Measurements from ENCODE around the gene PRKCE.

Gene PRKCE

GRCh38 chr2:46086578-46087070 lies 435.1 kb downstream of the PRKCE start:
- TF ChIP-seq CTCF (conservative IDR thresholded peaks at IDR 0.05; ENCODE audit: low read depth): no peak
- H3K27ac ChIP-seq: no peak overlapping the region
- ChIA-PET POLR2A (ENCODE audit: low non-redundant PET) (interaction anchor here (0.5 kb wide), 1 partner anchor 1091 kb away, joined by 6 read pairs; no protein-coding TSS in a partner anchor), CTCF (interaction anchor here (0.6 kb wide), 1 partner anchor 29 kb away, joined by 3 read pairs; no protein-coding TSS in a partner anchor)
- no peak for DNase-seq (ENCODE audit: low spot score)

- TF ChIP-seq CTCF (conservative IDR thresholded peaks at IDR 0.05; ENCODE audit: low read depth): no peak
- no peak for DNase-seq (ENCODE audit: low spot score)
- ChIA-PET POLR2A (ENCODE audit: low non-redundant PET) (no interaction called here), CTCF (no interaction called here)
- no peak overlapping the region for H3K27ac ChIP-seq
Measured at GRCh38 chr2:46087492-46087891, 436.0 kb downstream of the PRKCE start.

- TF ChIP-seq CTCF (conservative IDR thresholded peaks at IDR 0.05; ENCODE audit: low read depth): no peak
- ChIA-PET CTCF (no interaction called here), POLR2A (ENCODE audit: low non-redundant PET) (no interaction called here)
- no peak overlapping the region for H3K27ac ChIP-seq
- no peak for DNase-seq (ENCODE audit: low spot score)
Measured at GRCh38 chr2:46091004-46091403, 439.5 kb downstream of the PRKCE start.

DNA sequence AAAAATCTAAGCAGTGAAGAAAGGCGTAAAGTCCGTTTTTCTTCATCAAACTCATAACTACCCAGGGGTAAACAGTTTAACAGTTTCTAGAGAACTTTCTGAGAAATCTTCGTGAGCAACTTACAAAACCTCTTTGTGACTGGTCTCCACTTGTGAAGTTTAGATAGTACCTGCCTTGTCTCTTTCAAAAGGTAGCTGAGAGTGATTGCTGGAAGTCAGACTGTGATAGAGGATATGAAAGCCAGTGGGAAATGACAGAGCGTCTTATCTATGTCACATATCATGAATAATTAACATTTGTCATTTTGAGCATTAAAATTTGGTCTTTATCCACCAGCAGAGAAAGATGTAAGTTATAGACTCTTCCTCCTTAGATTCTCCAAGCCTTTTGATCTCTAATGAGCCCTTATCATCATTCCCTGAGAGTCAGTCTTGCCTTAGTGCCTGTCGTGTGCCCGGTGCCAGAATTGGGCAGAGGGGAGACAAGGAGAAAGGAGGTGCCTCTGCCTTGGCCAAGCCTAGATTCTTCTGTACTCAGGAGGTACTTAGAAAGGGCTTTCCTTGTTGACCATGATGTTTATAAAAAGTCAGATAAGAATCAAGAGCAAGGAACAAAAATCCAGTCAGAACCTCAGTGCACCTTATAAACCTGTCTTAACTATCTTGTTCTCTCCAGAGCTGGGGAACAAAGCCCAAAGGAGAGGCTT lies 440.6 kb downstream of the PRKCE start:
- ChIA-PET POLR2A (ENCODE audit: low non-redundant PET) (no interaction called here), CTCF (interaction anchor here (0.6 kb wide), 1 partner anchor 15 kb away, joined by 4 read pairs; no protein-coding TSS in a partner anchor)
- no peak for DNase-seq (ENCODE audit: low spot score)
- no peak for TF ChIP-seq CTCF (conservative IDR thresholded peaks at IDR 0.05; ENCODE audit: low read depth)
- H3K27ac ChIP-seq: no peak overlapping the region

GRCh38 chr2:46094689-46095088 lies 443.2 kb downstream of the PRKCE start:
- DNase-seq (ENCODE audit: low spot score): no peak
- ChIA-PET POLR2A (ENCODE audit: low non-redundant PET) (no interaction called here), CTCF (no interaction called here)
- H3K27ac ChIP-seq: no peak overlapping the region
- TF ChIP-seq CTCF (conservative IDR thresholded peaks at IDR 0.05; ENCODE audit: low read depth): no peak

- no peak for DNase-seq (ENCODE audit: low spot score)
- no peak for TF ChIP-seq CTCF (conservative IDR thresholded peaks at IDR 0.05; ENCODE audit: low read depth)
- ChIA-PET POLR2A (ENCODE audit: low non-redundant PET) (no interaction called here), CTCF (no interaction called here)
- no peak overlapping the region for H3K27ac ChIP-seq
Measured at GRCh38 chr2:46095830-46096229, 444.4 kb downstream of the PRKCE start.

Measured in RWPE1 (cell line).